ENCODE data around the gene LSAMP.

- TF ChIP-seq POLR2A (IDR thresholded peaks at IDR 0.05; ENCODE audit: low read depth, low read length) (no peak), POU2F2 (IDR thresholded peaks at IDR 0.05; ENCODE audit: low read depth, low read length) (no peak), TAF1 (IDR thresholded peaks at IDR 0.05; ENCODE audit: low read depth, low read length) (no peak)
Measured at GRCh38 chr3:116154389-116154788, 290.9 kb downstream of the LSAMP start.

All from GM12891 (cell line).